GM12872 (cell line): Measurements from ENCODE around the gene WDHD1.

Source experiments
- TF ChIP-seq, protein P1 (sequence below): IDR thresholded peaks from 3 replicates; pipeline ENCODE4 v1.5.1; 2011; ENCODE audit warnings: low read depth, mild to moderate bottlenecking, low read length, moderate library complexity; ENCODE audit not compliant: insufficient read depth

WDHD1 gene

DNA sequence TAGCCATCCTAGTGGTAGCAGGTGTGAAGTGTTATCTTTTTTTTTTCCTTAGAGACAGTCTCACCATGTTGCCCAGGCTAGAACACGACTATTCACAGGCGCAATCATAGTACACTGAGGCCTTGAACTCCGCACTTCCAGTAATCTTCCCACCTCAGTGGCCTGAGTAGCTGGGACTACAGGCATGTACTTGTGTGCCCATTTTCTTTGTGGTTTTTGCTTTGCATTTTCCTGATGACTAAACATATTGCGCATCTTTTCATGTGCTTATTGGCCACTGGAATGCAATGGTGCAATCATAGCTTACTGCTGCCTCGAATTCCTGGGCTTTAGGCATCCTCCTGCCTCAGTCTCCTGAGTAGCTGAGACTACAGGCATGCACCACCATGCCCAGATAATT is 90.9 kb downstream of the WDHD1 start:
- TF ChIP-seq, protein P1, sequence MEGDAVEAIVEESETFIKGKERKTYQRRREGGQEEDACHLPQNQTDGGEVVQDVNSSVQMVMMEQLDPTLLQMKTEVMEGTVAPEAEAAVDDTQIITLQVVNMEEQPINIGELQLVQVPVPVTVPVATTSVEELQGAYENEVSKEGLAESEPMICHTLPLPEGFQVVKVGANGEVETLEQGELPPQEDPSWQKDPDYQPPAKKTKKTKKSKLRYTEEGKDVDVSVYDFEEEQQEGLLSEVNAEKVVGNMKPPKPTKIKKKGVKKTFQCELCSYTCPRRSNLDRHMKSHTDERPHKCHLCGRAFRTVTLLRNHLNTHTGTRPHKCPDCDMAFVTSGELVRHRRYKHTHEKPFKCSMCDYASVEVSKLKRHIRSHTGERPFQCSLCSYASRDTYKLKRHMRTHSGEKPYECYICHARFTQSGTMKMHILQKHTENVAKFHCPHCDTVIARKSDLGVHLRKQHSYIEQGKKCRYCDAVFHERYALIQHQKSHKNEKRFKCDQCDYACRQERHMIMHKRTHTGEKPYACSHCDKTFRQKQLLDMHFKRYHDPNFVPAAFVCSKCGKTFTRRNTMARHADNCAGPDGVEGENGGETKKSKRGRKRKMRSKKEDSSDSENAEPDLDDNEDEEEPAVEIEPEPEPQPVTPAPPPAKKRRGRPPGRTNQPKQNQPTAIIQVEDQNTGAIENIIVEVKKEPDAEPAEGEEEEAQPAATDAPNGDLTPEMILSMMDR, result no peak

DNA sequence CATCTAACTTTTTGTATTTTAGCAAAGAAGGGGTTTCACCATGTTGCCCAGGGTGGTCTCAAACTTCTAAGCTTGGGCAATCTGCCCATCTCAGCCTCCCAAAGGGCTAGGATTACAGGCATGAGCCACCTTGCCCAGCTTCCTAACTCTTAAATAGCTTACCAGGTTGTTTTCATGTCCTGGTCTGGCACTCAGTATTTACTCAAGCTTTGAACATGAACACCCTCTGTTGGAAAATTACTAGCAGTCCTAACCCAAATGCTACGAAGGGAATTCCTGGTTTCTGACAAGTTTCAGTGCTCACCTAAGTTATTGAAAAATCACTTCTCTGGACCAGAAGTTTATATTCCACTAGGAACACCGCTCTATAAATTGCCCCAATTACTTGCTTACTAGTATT is 91.8 kb downstream of the WDHD1 start:
- TF ChIP-seq, protein P1, result no peak

DNA sequence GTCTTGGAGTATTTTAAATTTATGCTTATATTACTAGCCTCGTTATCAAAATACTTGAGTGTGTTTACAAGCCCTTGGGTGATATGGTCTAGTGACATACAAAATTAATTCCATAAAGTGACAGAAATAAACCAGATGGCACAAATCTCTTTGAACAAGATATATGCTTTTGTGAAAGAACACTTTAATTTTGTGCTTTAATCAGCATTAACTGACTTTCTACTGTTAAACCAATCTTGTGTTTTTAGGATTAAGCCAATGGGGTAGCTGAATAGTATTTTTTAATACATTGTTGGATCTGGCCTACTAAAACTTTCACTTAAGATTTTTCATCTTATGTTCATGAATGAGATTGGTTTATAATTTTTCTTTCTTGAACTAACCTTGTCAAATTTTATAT is 93.9 kb downstream of the WDHD1 start:
- TF ChIP-seq, protein P1, result no peak

DNA sequence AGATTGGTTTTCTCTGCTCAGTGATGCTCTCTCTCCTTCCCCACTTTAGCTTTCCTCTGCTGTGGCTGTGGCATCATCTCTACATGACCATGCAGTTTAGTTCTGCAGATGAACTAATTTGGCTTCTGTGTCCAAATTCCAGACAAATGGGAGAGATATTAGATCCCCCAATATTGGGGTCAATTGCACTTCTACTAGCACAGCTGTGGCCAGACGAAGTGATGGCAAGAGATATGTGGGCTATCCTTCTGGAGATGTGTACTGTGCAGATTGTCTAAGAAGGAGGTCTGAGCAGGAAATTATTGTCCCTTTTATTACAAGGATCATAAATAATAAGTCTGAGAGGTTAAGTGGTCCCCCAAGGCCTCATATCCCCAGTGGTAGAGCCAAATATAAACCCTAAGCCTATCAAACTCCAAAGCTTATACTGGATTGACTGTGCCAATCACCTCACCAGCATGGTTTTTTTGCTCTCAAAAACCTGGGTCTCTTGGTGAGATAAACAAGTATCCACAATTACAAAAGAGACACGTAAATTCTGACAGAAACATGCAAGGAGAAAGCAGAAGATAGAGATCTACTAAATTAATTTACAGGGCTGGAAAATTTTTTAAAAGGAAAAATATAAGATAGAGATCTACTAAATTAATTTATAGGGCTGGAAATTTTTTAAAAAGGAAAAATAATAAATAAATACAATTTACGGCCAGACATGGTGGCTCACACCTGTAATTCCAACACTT is 95.1 kb downstream of the WDHD1 start:
- TF ChIP-seq, protein P1, result no peak

DNA sequence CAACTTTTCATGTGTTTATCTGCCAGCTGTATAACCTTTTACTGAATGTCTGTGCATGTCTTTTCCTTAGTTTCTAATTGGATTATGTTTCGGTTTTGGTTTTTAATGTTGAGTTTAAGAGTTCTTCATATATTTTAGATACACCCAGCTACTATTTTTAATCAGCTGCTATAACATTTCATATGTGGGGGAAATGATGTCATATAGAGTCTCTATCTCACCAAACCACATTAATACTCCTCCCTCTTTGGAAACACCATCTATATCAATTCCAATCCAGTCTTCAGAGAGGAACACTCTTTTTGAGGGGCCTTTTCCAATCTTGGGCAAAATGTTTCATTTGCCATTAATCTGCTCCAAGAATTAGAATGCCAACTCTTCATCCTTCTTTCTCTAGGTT is 95.8 kb downstream of the WDHD1 start:
- TF ChIP-seq, protein P1, result no peak

DNA sequence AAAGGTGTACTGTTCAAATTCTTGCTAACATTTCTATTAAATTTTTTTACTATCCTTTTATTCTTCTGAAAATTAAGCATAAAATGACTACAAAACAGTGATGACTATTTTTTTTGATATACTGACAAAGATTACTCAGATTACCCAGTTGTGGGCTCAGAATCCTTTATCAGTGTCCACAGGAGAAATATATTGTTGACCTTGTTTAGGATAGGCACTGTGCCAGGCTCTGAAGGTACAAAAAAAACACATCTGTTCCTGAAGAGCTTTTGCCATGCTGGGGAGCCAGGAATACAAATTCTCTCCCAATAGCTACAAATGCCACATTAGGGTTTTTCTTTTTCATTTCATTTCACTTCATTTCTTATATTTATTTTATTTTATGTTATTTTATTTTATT is 97.3 kb downstream of the WDHD1 start:
- TF ChIP-seq, protein P1, result no peak

DNA sequence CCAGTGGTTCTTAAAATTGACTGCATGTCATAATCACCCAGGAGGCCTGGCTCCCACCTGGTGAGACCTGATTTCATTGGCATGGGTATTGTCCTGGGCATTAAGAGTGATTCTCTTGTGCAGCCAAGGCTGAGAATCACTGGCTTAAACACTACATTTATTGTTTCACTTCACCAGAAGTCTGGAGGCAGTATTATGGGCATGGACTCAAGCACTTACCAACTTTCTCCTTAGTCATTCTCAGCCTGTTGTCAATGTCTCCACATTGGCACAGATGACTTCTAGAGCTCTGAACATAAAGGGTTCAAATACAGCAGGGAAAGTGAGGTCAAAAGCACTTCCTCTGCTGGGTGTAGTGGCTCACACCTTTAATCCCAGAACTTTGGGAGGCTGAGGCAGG is 98.7 kb downstream of the WDHD1 start:
- TF ChIP-seq, protein P1, result no peak
